Endothelial cell of umbilical vein (primary cell): Measurements from ENCODE around the gene ABR. TPM values are rescaled to one million over a fixed set of nuclear protein-coding genes. Genes with fewer than 3 reads are reported as not detected.

Experiments used
- BruUV-seq: library from RNA; stranded (reverse); fragments of 400-500 nt; replicated peaks from 2 replicates; lab custom pipeline; 2021; lab: Mats Ljungman, UMichigan
- CTCF ChIA-PET: fragments of 300-600, 350-600 bp; sonication (Branson Sonifier 250); formaldehyde crosslinking; loops from one replicate; lab custom pipeline; 2021; ENCODE audit warnings: antibody characterized with exemption, inconsistent platforms; lab: Charles Lee
- POLR2A ChIA-PET: fragments of 300-600, 350-600 bp; sonication (Branson Sonifier 250); formaldehyde crosslinking; loops from one replicate; lab custom pipeline; 2021; ENCODE audit warnings: antibody characterized with exemption, inconsistent platforms; lab: Charles Lee
- DNase-seq: peaks from one replicate; pipeline ENCODE4 v3.0.0-alpha.2; 2011; ENCODE audit warnings: low read depth, low spot score
- FAIRE-seq: peaks from 2 replicates; lab custom pipeline; 2011; peaks lifted over from hg19 to GRCh38; lab: Jason Lieb, UNC
- H2AFZ ChIP-seq: 2 replicates; pipeline ENCODE4 v1.6.0; 2012; ENCODE audit warnings: low read depth, low read length, control low read depth, inconsistent platforms
- H3K27ac ChIP-seq: 2 replicates; pipeline ENCODE4 v1.5.1; 2011; ENCODE audit warnings: low read depth, mild to moderate bottlenecking, control low read depth, low read length, moderate library complexity; ENCODE audit not compliant: insufficient read depth
- H3K27me3 ChIP-seq, 2 experiments: 2 replicates each; pipeline versions ENCODE4 v1.6.0 to v1.6.1; 2011; ENCODE audit warnings: low read length in 2 of 2, mixed read lengths in 1 of 2; ENCODE audit not compliant: control insufficient read depth in 2 of 2, insufficient read depth in 2 of 2
- H3K36me3 ChIP-seq, 2 experiments: 2 replicates in 1 of 2; 3 replicates in 1 of 2; pipeline ENCODE4 v1.5.1; 2011; ENCODE audit warnings: low read length in 2 of 2, mild to moderate bottlenecking in 1 of 2, moderate library complexity in 1 of 2; ENCODE audit not compliant: control insufficient read depth in 2 of 2, insufficient read depth in 2 of 2; ENCODE audit errors: extremely low read depth in 1 of 2
- H3K4me1 ChIP-seq: 3 replicates; pipeline ENCODE4 v1.5.1; 2011; ENCODE audit warnings: mild to moderate bottlenecking, low read length; ENCODE audit not compliant: control insufficient read depth, insufficient read depth; ENCODE audit errors: extremely low read depth
- H3K4me2 ChIP-seq: 2 replicates; pipeline ENCODE4 v1.6.1; 2011; ENCODE audit warnings: low read length, control low read depth, mixed read lengths; ENCODE audit not compliant: insufficient read depth
- H3K4me3 ChIP-seq, 3 experiments: fragments of 200-600 bp in 1 of 3; sonication (generic), shearing (Covaris generic) in 1 of 3; replicated peaks in 1 of 3; 2 replicates each; pipeline ENCODE4 v1.5.1; 2011 to 2016; ENCODE audit warnings: control low read depth in 3 of 3, low read length in 3 of 3, mild to moderate bottlenecking in 2 of 3, inconsistent platforms in 1 of 3, low read depth in 1 of 3, moderate library complexity in 1 of 3; ENCODE audit not compliant: insufficient read depth in 1 of 3
- H3K79me2 ChIP-seq: 2 replicates; pipeline ENCODE4 v1.6.0; 2012; ENCODE audit warnings: low read length, inconsistent platforms; ENCODE audit not compliant: control insufficient read depth, insufficient read depth
- H3K9ac ChIP-seq: replicated peaks from 2 replicates; pipeline ENCODE3; 2011; ENCODE audit warnings: low read length, control low read depth; ENCODE audit not compliant: insufficient read depth; ENCODE audit errors: extremely low read depth
- H3K9me1 ChIP-seq: replicated peaks from 3 replicates; pipeline ENCODE4 v1.6.0; 2011; ENCODE audit warnings: mild to moderate bottlenecking, low read length; ENCODE audit not compliant: control insufficient read depth, insufficient read depth; ENCODE audit errors: extremely low read depth
- H3K9me3 ChIP-seq: replicated peaks from 2 replicates; pipeline ENCODE4 v1.5.1; 2012; ENCODE audit warnings: low read length, inconsistent platforms; ENCODE audit not compliant: control insufficient read depth, insufficient read depth
- H4K20me1 ChIP-seq: replicated peaks from 2 replicates; pipeline ENCODE3; 2011; ENCODE audit warnings: mild to moderate bottlenecking, low read length; ENCODE audit not compliant: control insufficient read depth, insufficient read depth; ENCODE audit errors: extremely low read depth
- CTCF ChIP-seq, 2 donors: IDR thresholded peaks; 1 replicate in 1 of 2; 2 replicates in 1 of 2; pipeline ENCODE4 v1.5.1; 2011; ENCODE audit warnings: low read length in 2 of 2, mild to moderate bottlenecking in 2 of 2, moderate library complexity in 2 of 2, control low read depth in 1 of 2, inconsistent platforms in 1 of 2, low read depth in 1 of 2; ENCODE audit not compliant: insufficient read depth in 1 of 2; ENCODE audit errors: extremely low read depth in 1 of 2
- EZH2 ChIP-seq: IDR thresholded peaks from 2 replicates; pipeline ENCODE4 v1.6.1; 2012; ENCODE audit warnings: borderline replicate concordance, low read depth, mild to moderate bottlenecking, moderate library complexity, low read length, inconsistent platforms; ENCODE audit not compliant: severe bottlenecking
- FOS ChIP-seq: IDR thresholded peaks from 2 replicates; pipeline ENCODE4 v1.6.1; 2011; ENCODE audit warnings: mild to moderate bottlenecking, low read length, moderate library complexity, borderline replicate concordance; ENCODE audit not compliant: insufficient read depth
- GATA2 ChIP-seq: IDR thresholded peaks from 2 replicates; pipeline ENCODE4 v1.7.0; 2011; ENCODE audit warnings: low read depth, mild to moderate bottlenecking, moderate library complexity, mixed read lengths, low read length; ENCODE audit not compliant: insufficient read length, insufficient read depth
- JUN ChIP-seq: IDR thresholded peaks from 2 replicates; pipeline ENCODE4 v1.6.1; 2011; ENCODE audit warnings: borderline replicate concordance, low read depth; ENCODE audit not compliant: insufficient read length, insufficient read depth
- MAX ChIP-seq: IDR thresholded peaks from 2 replicates; pipeline ENCODE4 v1.6.1; 2011; ENCODE audit not compliant: insufficient read depth, insufficient read length
- MYC ChIP-seq: IDR thresholded peaks from one replicate; pipeline ENCODE4 v1.6.1; 2011; ENCODE audit warnings: mild to moderate bottlenecking, low read depth, low read length
- POLR2A ChIP-seq: IDR thresholded peaks from 2 replicates; pipeline ENCODE4 v1.6.1; 2012; ENCODE audit warnings: low read depth, mild to moderate bottlenecking, control low read depth, low read length
- POLR2AphosphoS5 ChIP-seq: IDR thresholded peaks from 2 replicates; pipeline ENCODE4 v1.6.1; 2012; ENCODE audit warnings: low read depth, mild to moderate bottlenecking, control low read depth, low read length, moderate library complexity; ENCODE audit not compliant: insufficient read depth
- dilution Hi-C: fragments of 300-500 bp; cut with MboI; formaldehyde crosslinking; loops from one replicate; pipeline ENCODE4 v1.15.0; 2019; ENCODE audit warnings: low sequenced_read_pairs; ENCODE audit not compliant: extremely low pct_ligation_motif_present
- intact Hi-C: fragments of 100-400 bp; cut with micrococcal nuclease; formaldehyde crosslinking; loops from one replicate; pipeline ENCODE4 v1.10.0; 2022
- polyA plus RNA-seq, 4 experiments: library from polyadenylated mRNA; depleted of rRNA in 3 of 4; stranded (reverse) in 3 of 4; unstranded in 1 of 4; fragments of >200 nt; gene quantifications; 2 replicates each; pipeline versions ENCODE4 v1.2.1 to v1.2.3, GENCODE V29; 2011 to 2012; ENCODE audit warnings: missing spikeins in 1 of 4
- total RNA-seq: library from RNA; stranded (reverse); gene quantifications from 2 replicates; pipeline ENCODE4 v1.2.3, GENCODE V29; 2021

ABR gene
- total and polyA plus RNA-seq, 2 donors (not counting 3 experiments of a cell fraction or from before 2014, with no cell fraction given) = 83.5 to 96.8 TPM

- no peaks in the 10 kb centered on the region for H3K36me3 ChIP-seq
- H3K79me2 ChIP-seq = no peaks in the 10 kb centered on the region
- H4K20me1 ChIP-seq = no peaks in the 10 kb centered on the region
- no peaks in the 10 kb centered on the region for H3K4me1 ChIP-seq
- no TSS peak for BruUV-seq
- H3K9ac ChIP-seq = no peak overlapping the region
- dilution Hi-C loops (no loop called here), intact Hi-C loops (no loop called here)
- no peak for TF ChIP-seq POLR2AphosphoS5
- no peak for TF ChIP-seq CTCF (IDR thresholded peaks at IDR 0.05; ENCODE audit: extremely low read depth in 1 of 2, insufficient read depth in 1 of 2, low read depth in 1 of 2, low read length in 2 of 2)
- no peak overlapping the region for H3K4me3 ChIP-seq
- FAIRE-seq = no peak
- no peak for DNase-seq
- peaks cover 8 to 15% of the 10 kb centered on the region in 2 experiments for H3K27me3 ChIP-seq
- no peaks in the 10 kb centered on the region for H3K9me3 ChIP-seq
- H3K27ac ChIP-seq = no peak overlapping the region
- POLR2A ChIA-PET = no interaction called here
- no peaks in the 10 kb centered on the region for H3K9me1 ChIP-seq
- H2AFZ ChIP-seq = no peak overlapping the region
- no peak overlapping the region for H3K4me2 ChIP-seq
- CTCF ChIA-PET = interaction anchor here (0.8 kb wide), 1 partner anchor 24 kb away, joined by 3 read pairs; no protein-coding TSS in a partner anchor
These were observed 31.5 kb upstream of the ABR start for GRCh38 chr17:1211287-1211686.

- peaks cover under 1% of the 10 kb centered on the region for H3K4me1 ChIP-seq
- peaks cover 8 to 15% of the 10 kb centered on the region in 2 experiments for H3K27me3 ChIP-seq
- H3K36me3 ChIP-seq = no peaks in the 10 kb centered on the region
- FAIRE-seq = no peak
- DNase-seq = no peak
- H2AFZ ChIP-seq = no peak overlapping the region
- H3K79me2 ChIP-seq = no peaks in the 10 kb centered on the region
- TF ChIP-seq MAX (no peak), POLR2A (no peak), EZH2 (no peak), JUN (no peak), FOS (no peak), CTCF (IDR thresholded peaks at IDR 0.05; ENCODE audit: extremely low read depth in 1 of 2, insufficient read depth in 1 of 2, low read depth in 1 of 2, low read length in 2 of 2) (no peak), MYC (no peak), GATA2 (no peak), POLR2AphosphoS5 (no peak)
- H3K9me3 ChIP-seq = no peaks in the 10 kb centered on the region
- POLR2A ChIA-PET = no interaction called here
- no peaks in the 10 kb centered on the region for H4K20me1 ChIP-seq
- no peaks in the 10 kb centered on the region for H3K9me1 ChIP-seq
- intact Hi-C loops = no loop called here
- BruUV-seq = no TSS peak
- no peak overlapping the region for H3K9ac ChIP-seq
- dilution Hi-C loops = no loop called here
- H3K27ac ChIP-seq = no peak overlapping the region
- H3K4me2 ChIP-seq = no peak overlapping the region
- CTCF ChIA-PET = no interaction called here
- H3K4me3 ChIP-seq = no peak overlapping the region
These were observed 29.2 kb upstream of the ABR start for GRCh38 chr17:1208966-1209365.
